Skeletal muscle satellite cell (primary cell): Measurements from ENCODE around the gene FTSJ3.
"Not testable (repeated sequence)": the region's sequence is repeated elsewhere in the genome, so short reads cannot be mapped to it uniquely, and the experiment has no call there.

Source experiments
- H3K27me3 ChIP-seq: 2 replicates; pipeline ENCODE4 v1.7.0; 2013; ENCODE audit warnings: low read length; ENCODE audit not compliant: control insufficient read depth, insufficient read depth
- H3K36me3 ChIP-seq: 2 replicates; pipeline ENCODE4 v1.7.0; 2013; ENCODE audit warnings: mild to moderate bottlenecking, control low read depth, low read length; ENCODE audit not compliant: insufficient read depth
- H3K4me1 ChIP-seq: 2 replicates; pipeline ENCODE4 v1.7.0; 2013; ENCODE audit warnings: low read length; ENCODE audit not compliant: control insufficient read depth, insufficient read depth
- H3K4me2 ChIP-seq: 2 replicates; pipeline ENCODE4 v1.7.0; 2013; ENCODE audit warnings: mild to moderate bottlenecking, low read length
- H3K4me3 ChIP-seq: 2 replicates; pipeline ENCODE4 v1.7.0; 2013; ENCODE audit warnings: low read length
- H3K9ac ChIP-seq: 2 replicates; pipeline ENCODE4 v1.7.0; 2013; ENCODE audit warnings: mild to moderate bottlenecking, low read depth, low read length, moderate library complexity
- H3K9me3 ChIP-seq: replicated peaks from 2 replicates; pipeline ENCODE4 v1.7.0; 2013; ENCODE audit warnings: mild to moderate bottlenecking, control low read depth, low read length

Gene FTSJ3

GRCh38 chr17:63796375-63796774 lies 31.1 kb downstream of the FTSJ3 start:
- H3K9me3 ChIP-seq, H3K27me3 ChIP-seq, H3K4me2 ChIP-seq, H3K4me1 ChIP-seq, H3K4me3 ChIP-seq, H3K9ac ChIP-seq: not testable (repeated sequence)
- peaks cover 90% of the 10 kb centered on the region for H3K36me3 ChIP-seq

- H3K4me1 ChIP-seq = no peaks in the 10 kb centered on the region
- peaks cover 73% of the 10 kb centered on the region for H3K36me3 ChIP-seq
- H3K4me3 ChIP-seq = no peak overlapping the region
- H3K9me3 ChIP-seq = no peaks in the 10 kb centered on the region
- no peak overlapping the region for H3K4me2 ChIP-seq
- no peaks in the 10 kb centered on the region for H3K27me3 ChIP-seq
- H3K9ac ChIP-seq = no peak overlapping the region
These were observed 35.3 kb downstream of the FTSJ3 start for GRCh38 chr17:63792055-63792729.

- Histone ChIP-seq H3K4me2 (no peak overlapping the region), H3K36me3 (peaks cover 57% of the 10 kb centered on the region), H3K9me3 (no peaks in the 10 kb centered on the region), H3K9ac (no peak overlapping the region), H3K27me3 (no peaks in the 10 kb centered on the region), H3K4me1 (peaks cover 11% of the 10 kb centered on the region), H3K4me3 (no peak overlapping the region)
These were observed 37.4 kb downstream of the FTSJ3 start for GRCh38 chr17:63790057-63790456.

- H3K4me3 ChIP-seq = no peak overlapping the region
- no peaks in the 10 kb centered on the region for H3K27me3 ChIP-seq
- no peak overlapping the region for H3K9ac ChIP-seq
- H3K4me2 ChIP-seq = no peak overlapping the region
- H3K36me3 ChIP-seq = peaks cover 37% of the 10 kb centered on the region
- peaks cover 25% of the 10 kb centered on the region for H3K4me1 ChIP-seq
- no peaks in the 10 kb centered on the region for H3K9me3 ChIP-seq
These were observed 40.3 kb downstream of the FTSJ3 start for GRCh38 chr17:63786971-63787711.

GRCh38 chr17:63786117-63786516 lies 41.3 kb downstream of the FTSJ3 start:
- Histone ChIP-seq H3K4me2 (no peak overlapping the region), H3K4me1 (peaks cover 28% of the 10 kb centered on the region), H3K9ac (no peak overlapping the region), H3K4me3 (no peak overlapping the region), H3K27me3 (no peaks in the 10 kb centered on the region), H3K9me3 (no peaks in the 10 kb centered on the region), H3K36me3 (peaks cover 29% of the 10 kb centered on the region)

- peaks cover 33% of the 10 kb centered on the region for H3K4me1 ChIP-seq
- H3K36me3 ChIP-seq = peaks cover 29% of the 10 kb centered on the region
- H3K27me3 ChIP-seq = no peaks in the 10 kb centered on the region
- H3K9ac ChIP-seq = no peak overlapping the region
- no peak overlapping the region for H3K4me3 ChIP-seq
- peak overlapping the region; percentile 20 for H3K4me2 ChIP-seq
- H3K9me3 ChIP-seq = no peaks in the 10 kb centered on the region
These were observed 41.9 kb downstream of the FTSJ3 start for GRCh38 chr17:63785556-63785955.

- Histone ChIP-seq H3K9me3 (no peaks in the 10 kb centered on the region), H3K4me2 (no peak overlapping the region), H3K9ac (no peak overlapping the region), H3K4me1 (peaks cover 38% of the 10 kb centered on the region), H3K27me3 (no peaks in the 10 kb centered on the region), H3K36me3 (peaks cover 30% of the 10 kb centered on the region), H3K4me3 (no peak overlapping the region)
These were observed 43.9 kb downstream of the FTSJ3 start for GRCh38 chr17:63783522-63783921.

- H3K36me3 ChIP-seq = peaks cover 26% of the 10 kb centered on the region
- H3K27me3 ChIP-seq = no peaks in the 10 kb centered on the region
- no peaks in the 10 kb centered on the region for H3K9me3 ChIP-seq
- peak overlapping the region; percentile 61 for H3K4me2 ChIP-seq
- H3K9ac ChIP-seq = no peak overlapping the region
- H3K4me3 ChIP-seq = no peak overlapping the region
- peaks cover 38% of the 10 kb centered on the region for H3K4me1 ChIP-seq
These were observed 46.5 kb downstream of the FTSJ3 start for GRCh38 chr17:63780928-63781327.

- Histone ChIP-seq H3K4me3 (no peak overlapping the region), H3K36me3 (peaks cover 26% of the 10 kb centered on the region), H3K4me1 (peaks cover 39% of the 10 kb centered on the region), H3K4me2 (peak overlapping the region; percentile 61), H3K9ac (no peak overlapping the region), H3K9me3 (no peaks in the 10 kb centered on the region), H3K27me3 (no peaks in the 10 kb centered on the region)
These were observed 47.0 kb downstream of the FTSJ3 start for GRCh38 chr17:63780507-63780906.

GRCh38 chr17:63775420-63775819 lies 52.0 kb downstream of the FTSJ3 start:
- H3K36me3 ChIP-seq = peaks cover 21% of the 10 kb centered on the region
- H3K9me3 ChIP-seq = no peaks in the 10 kb centered on the region
- peak overlapping the region; percentile 88 for H3K4me3 ChIP-seq
- H3K4me1 ChIP-seq = peaks cover 18% of the 10 kb centered on the region
- H3K9ac ChIP-seq = peak overlapping the region; percentile 92
- no peaks in the 10 kb centered on the region for H3K27me3 ChIP-seq
- H3K4me2 ChIP-seq = peak overlapping the region; percentile 91

- Histone ChIP-seq H3K9ac (peak overlapping the region; percentile 92), H3K4me2 (peak overlapping the region; percentile 91), H3K9me3 (no peaks in the 10 kb centered on the region), H3K36me3 (peaks cover 21% of the 10 kb centered on the region), H3K4me1 (peaks cover 15% of the 10 kb centered on the region), H3K27me3 (no peaks in the 10 kb centered on the region), H3K4me3 (peak overlapping the region; percentile 88)
These were observed 52.5 kb downstream of the FTSJ3 start for GRCh38 chr17:63774969-63775265.
